ENCODE measurements around the gene SERPINI2.

- TF ChIP-seq CTCF (IDR thresholded peaks at IDR 0.05; ENCODE audit: insufficient read depth, low read length) (no peak), POLR2AphosphoS5 (IDR thresholded peaks at IDR 0.05; ENCODE audit: low read depth) (no peak), REST (IDR thresholded peaks at IDR 0.05; ENCODE audit: insufficient replicate concordance, low read depth) (no peak)
These were observed 23.2 kb downstream of the SERPINI2 start for GRCh38 chr3:167450675-167451074.

Data from HL-60 (cell line).